ENCODE results near the gene NFE2L1. TPM values are rescaled to one million over a fixed set of nuclear protein-coding genes. Genes with fewer than 3 reads are reported as not detected.

NFE2L1 gene
- total and polyA plus RNA-seq, 2 of the 8 experiments (the other 6 are each of a cell fraction or from before 2014, with no cell fraction given): 140 to 143 TPM

DNA sequence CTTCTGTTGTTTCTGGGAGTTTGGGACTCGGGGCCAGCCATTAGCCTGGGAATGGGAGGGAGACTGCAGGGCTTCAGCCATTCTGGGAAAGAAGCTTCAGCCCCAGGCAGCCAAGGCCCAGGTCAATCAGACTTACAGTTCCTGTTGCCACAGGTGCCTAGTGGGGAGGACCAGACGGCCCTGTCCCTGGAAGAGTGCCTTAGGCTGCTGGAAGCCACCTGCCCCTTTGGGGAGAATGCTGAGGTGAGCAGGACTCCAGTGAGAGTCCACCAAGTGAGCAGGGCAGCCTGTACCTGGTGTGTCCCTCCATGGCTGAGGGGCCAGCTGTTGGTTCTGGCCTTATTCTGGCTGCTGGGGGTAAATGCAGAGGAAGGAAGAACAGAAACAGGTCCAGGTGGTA is 8.7 kb downstream of the NFE2L1 start:
- Histone ChIP-seq H3K9me3 (ENCODE audit: insufficient read depth in 2 of 2, low read depth in 1 of 2, low read length in 1 of 2) (no peaks in the 10 kb centered on the region), H2BK120ac (replicated peaks; ENCODE audit: low read depth, low read length) (no peak overlapping the region), H3K79me1 (ENCODE audit: low read depth, low read length) (peaks cover 17% of the 10 kb centered on the region), H4K8ac (ENCODE audit: extremely low read depth, insufficient read depth, low read length) (peak overlapping the region; percentile 7), H4K91ac (replicated peaks; ENCODE audit: insufficient read length, low read length) (no peak overlapping the region), H2AFZ (ENCODE audit: low read length) (no peak overlapping the region), H3K9ac (replicated peaks in 1 of 4; ENCODE audit: extremely low read depth in 1 of 4, low read depth in 3 of 4, low read length in 3 of 4) (peak overlapping the region in 1 of 4 experiments; percentile 88; a peak in 1 of 7 replicates), H3K56ac (replicated peaks; ENCODE audit: insufficient read length, low read depth, low read length) (no peak overlapping the region), H2BK20ac (ENCODE audit: low read length) (no peak overlapping the region), H2BK5ac (ENCODE audit: low read depth, low read length) (peak overlapping the region; percentile 99), H3K4ac (replicated peaks; ENCODE audit: insufficient read length, low read depth, low read length) (no peak overlapping the region), H3K27ac (ENCODE audit: low read depth, low read length) (peak overlapping the region; percentile 88; the same call in 1 of the 2 replicates), H3K79me2 (ENCODE audit: control insufficient read depth in 1 of 2, insufficient read depth in 2 of 2, low read length in 2 of 2) (peaks cover 13 to 72% of the 10 kb centered on the region in 2 experiments), H4K5ac (ENCODE audit: insufficient read length, low read depth, low read length) (no peak overlapping the region), H2BK15ac (ENCODE audit: low read length) (no peak overlapping the region), H2AK5ac (ENCODE audit: low read depth, low read length) (peak overlapping the region; percentile 91; the same call in 1 of the 2 replicates), H3K23ac (ENCODE audit: insufficient read length) (no peak overlapping the region), H3K4me3 (ENCODE audit: extremely low read depth in 1 of 4, insufficient read depth in 2 of 4, low read depth in 3 of 4, low read length in 4 of 4) (peak overlapping the region in 1 of 4 experiments; percentile 98; a peak in 2 of 8 replicates), H2BK12ac (ENCODE audit: low read depth, low read length) (peak overlapping the region; percentile 98), H3K18ac (ENCODE audit: extremely low read depth, low read length) (peak overlapping the region; percentile 88), H3K23me2 (ENCODE audit: low read depth, low read length) (peaks cover 6% of the 10 kb centered on the region; the same call in 1 of the 2 replicates), H3K4me1 (replicated peaks in 1 of 4; ENCODE audit: control insufficient read depth in 3 of 4, insufficient read depth in 4 of 4, low read length in 3 of 4) (peaks cover 16 to 43% (median 24%) of the 10 kb centered on the region in 4 experiments), H3K36me3 (ENCODE audit: control insufficient read depth in 2 of 4, insufficient read depth in 4 of 4, low read length in 3 of 4) (peaks cover 28 to 68% (median 49%) of the 10 kb centered on the region in 4 experiments), H3K27me3 (replicated peaks in 1 of 4; ENCODE audit: control insufficient read depth in 3 of 4, extremely low read depth in 1 of 4, insufficient read depth in 3 of 4, low read length in 3 of 4) (no peaks in the 10 kb centered on the region), H3K4me2 (ENCODE audit: insufficient read depth in 1 of 2, low read depth in 2 of 2, low read length in 2 of 2) (peak overlapping the region; percentile 89 to 90), H3K14ac (ENCODE audit: insufficient read length) (no peak overlapping the region), H4K20me1 (replicated peaks in 1 of 2; ENCODE audit: control insufficient read depth in 1 of 2, insufficient read depth in 2 of 2, low read length in 2 of 2) (peaks cover 12 to 31% of the 10 kb centered on the region in 2 experiments)
- TF ChIP-seq SP2 (IDR thresholded peaks at IDR 0.05; ENCODE audit: low read length) (no peak), RXRA (IDR thresholded peaks at IDR 0.05; ENCODE audit: insufficient read depth, low read depth, low read length) (no peak), BCL11A (IDR thresholded peaks at IDR 0.05; ENCODE audit: low read depth in 2 of 2, low read length in 2 of 2) (no peak), POLR2AphosphoS5 (IDR thresholded peaks at IDR 0.05; ENCODE audit: low read depth, low read length) (0 out of 2 replicates have a peak, but pooled peaks have one; percentile 24)
- TF ChIP-seq, protein P1, sequence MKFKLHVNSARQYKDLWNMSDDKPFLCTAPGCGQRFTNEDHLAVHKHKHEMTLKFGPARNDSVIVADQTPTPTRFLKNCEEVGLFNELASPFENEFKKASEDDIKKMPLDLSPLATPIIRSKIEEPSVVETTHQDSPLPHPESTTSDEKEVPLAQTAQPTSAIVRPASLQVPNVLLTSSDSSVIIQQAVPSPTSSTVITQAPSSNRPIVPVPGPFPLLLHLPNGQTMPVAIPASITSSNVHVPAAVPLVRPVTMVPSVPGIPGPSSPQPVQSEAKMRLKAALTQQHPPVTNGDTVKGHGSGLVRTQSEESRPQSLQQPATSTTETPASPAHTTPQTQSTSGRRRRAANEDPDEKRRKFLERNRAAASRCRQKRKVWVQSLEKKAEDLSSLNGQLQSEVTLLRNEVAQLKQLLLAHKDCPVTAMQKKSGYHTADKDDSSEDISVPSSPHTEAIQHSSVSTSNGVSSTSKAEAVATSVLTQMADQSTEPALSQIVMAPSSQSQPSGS (IDR thresholded peaks at IDR 0.05; ENCODE audit: low read length): no peak
- POLR2A ChIA-PET (ENCODE audit: partially characterized antibody): interaction anchor here (0.5 to 41.8 kb wide), 13 partner anchors 9 to 1928 kb away, joined by 3 to 1227 read pairs (median 6); partner anchors contain the start of genes CBX1, COPZ2, NFE2L1 and PNPO
- WGBS, 2 experiments (ENCODE audit: extremely low coverage in 1 of 2, insufficient coverage in 1 of 2, insufficient read length in 1 of 2, insufficient replicate concordance in 2 of 2, low coverage in 1 of 2, low lambda C conversion rate in 2 of 2, missing lambda C conversion rate in 1 of 2): 72% methylated on average over 2 of the region's 2 CpGs; no CpG with 5 or more reads in 1 of the 2 experiments
- CTCF ChIA-PET (ENCODE audit: partially characterized antibody): interaction anchor here (0.6 to 14.5 kb wide), 9 partner anchors 8 to 206 kb away, joined by 3 to 203 read pairs (median 15); no protein-coding TSS in a partner anchor
- FAIRE-seq: no peak
- DNase-seq (ENCODE audit: low read depth in 1 of 2, low spot score in 2 of 2): no peak

Data from H1 (cell line).